Glutamatergic neuron (in vitro differentiated cells): ENCODE measurements around the gene BORCS5. TPM values are rescaled to one million over a fixed set of nuclear protein-coding genes. Genes with fewer than 3 reads are reported as not detected.

Experiments used
- DNase-seq: peaks from one replicate; pipeline ENCODE4 v3.0.0; 2022
- H3K27ac Mint-ChIP-seq: one replicate; pipeline ENCODE4 v1.8.0; 2020; ENCODE audit warnings: mild to moderate bottlenecking, mixed read lengths, inconsistent platforms; ENCODE audit not compliant: unreplicated experiment
- H3K27me3 Mint-ChIP-seq: one replicate; pipeline ENCODE4 v1.8.0; 2020; ENCODE audit warnings: mild to moderate bottlenecking, moderate library complexity, mixed read lengths, inconsistent platforms; ENCODE audit not compliant: unreplicated experiment
- H3K36me3 Mint-ChIP-seq: one replicate; pipeline ENCODE4 v1.8.0; 2020; ENCODE audit warnings: mild to moderate bottlenecking, mixed read lengths, inconsistent platforms; ENCODE audit not compliant: unreplicated experiment
- H3K4me1 Mint-ChIP-seq: one replicate; pipeline ENCODE4 v1.8.0; 2020; ENCODE audit warnings: mild to moderate bottlenecking, low read depth, mixed read lengths, inconsistent platforms; ENCODE audit not compliant: unreplicated experiment
- H3K4me3 Mint-ChIP-seq: one replicate; pipeline ENCODE4 v1.8.0; 2020; ENCODE audit warnings: mild to moderate bottlenecking, mixed read lengths, inconsistent platforms; ENCODE audit not compliant: unreplicated experiment
- H3K9me3 Mint-ChIP-seq: one replicate; pipeline ENCODE4 v1.8.0; 2020; ENCODE audit warnings: mild to moderate bottlenecking, moderate library complexity, mixed read lengths, inconsistent platforms; ENCODE audit not compliant: unreplicated experiment
- CTCF ChIP-seq: fragments of 200-600 bp; sonication (generic); IDR thresholded peaks from one replicate; pipeline ENCODE4 v1.5.0; 2021; ENCODE audit not compliant: partially characterized antibody, unreplicated experiment
- total RNA-seq: library from RNA; stranded (reverse); fragmentation: NEBNext Ultra II Directional; extraction: Animal tissue kit (Norgen Biotek cat#: 25700); gene quantifications from one replicate; pipeline ENCODE4 v1.2.1, GENCODE V29; 2021; ENCODE audit not compliant: unreplicated experiment

The BORCS5 gene
- total RNA-seq, 1 donor from 2014 or later = 30.2 TPM

GRCh38 chr12:12425001-12425400 is 68.1 kb downstream of the BORCS5 start:
- no peak for DNase-seq
- H3K9me3 Mint-ChIP-seq = peaks cover 8% of the 10 kb centered on the region
- no peak overlapping the region for H3K4me3 Mint-ChIP-seq
- H3K27me3 Mint-ChIP-seq = no peaks in the 10 kb centered on the region
- peaks cover 16% of the 10 kb centered on the region for H3K36me3 Mint-ChIP-seq
- TF ChIP-seq CTCF = no peak
- H3K4me1 Mint-ChIP-seq = no peaks in the 10 kb centered on the region
- H3K27ac Mint-ChIP-seq = no peak overlapping the region

- Mint-ChIP-seq H3K27ac (no peak overlapping the region), H3K4me1 (no peaks in the 10 kb centered on the region), H3K9me3 (peaks cover 8% of the 10 kb centered on the region), H3K36me3 (peaks cover 16% of the 10 kb centered on the region), H3K4me3 (no peak overlapping the region), H3K27me3 (peaks cover 1% of the 10 kb centered on the region)
- DNase-seq = no peak
- TF ChIP-seq CTCF = no peak
Measured at GRCh38 chr12:12425616-12426015, 68.7 kb downstream of the BORCS5 start.

GRCh38 chr12:12427568-12427967 is 70.7 kb downstream of the BORCS5 start:
- no peak for TF ChIP-seq CTCF
- no peak for DNase-seq
- no peaks in the 10 kb centered on the region for H3K4me1 Mint-ChIP-seq
- H3K27ac Mint-ChIP-seq = no peak overlapping the region
- H3K9me3 Mint-ChIP-seq = peaks cover 8% of the 10 kb centered on the region
- H3K27me3 Mint-ChIP-seq = peaks cover 1% of the 10 kb centered on the region
- H3K4me3 Mint-ChIP-seq = no peak overlapping the region
- peaks cover 8% of the 10 kb centered on the region for H3K36me3 Mint-ChIP-seq

- H3K36me3 Mint-ChIP-seq = peaks cover 8% of the 10 kb centered on the region
- H3K4me1 Mint-ChIP-seq = no peaks in the 10 kb centered on the region
- H3K27me3 Mint-ChIP-seq = peaks cover 1% of the 10 kb centered on the region
- H3K27ac Mint-ChIP-seq = no peak overlapping the region
- DNase-seq = no peak
- TF ChIP-seq CTCF = no peak
- H3K4me3 Mint-ChIP-seq = no peak overlapping the region
- H3K9me3 Mint-ChIP-seq = peaks cover 7% of the 10 kb centered on the region
Measured at GRCh38 chr12:12428047-12428446, 71.2 kb downstream of the BORCS5 start.

- Mint-ChIP-seq H3K4me3 (no peak overlapping the region), H3K4me1 (peaks cover 2% of the 10 kb centered on the region), H3K9me3 (peaks cover 4% of the 10 kb centered on the region), H3K27ac (no peak overlapping the region), H3K36me3 (peaks cover 4% of the 10 kb centered on the region), H3K27me3 (peaks cover 1% of the 10 kb centered on the region)
- no peak for TF ChIP-seq CTCF
- DNase-seq = no peak
Measured at GRCh38 chr12:12428961-12429657, 72.2 kb downstream of the BORCS5 start.
